Measurements from ENCODE around the gene HUNK. TPM values are rescaled to one million over a fixed set of nuclear protein-coding genes. Genes with fewer than 3 reads are reported as not detected.

Gene HUNK
- total RNA-seq, 1 experiment from 2014 or later, result not detected

DNA sequence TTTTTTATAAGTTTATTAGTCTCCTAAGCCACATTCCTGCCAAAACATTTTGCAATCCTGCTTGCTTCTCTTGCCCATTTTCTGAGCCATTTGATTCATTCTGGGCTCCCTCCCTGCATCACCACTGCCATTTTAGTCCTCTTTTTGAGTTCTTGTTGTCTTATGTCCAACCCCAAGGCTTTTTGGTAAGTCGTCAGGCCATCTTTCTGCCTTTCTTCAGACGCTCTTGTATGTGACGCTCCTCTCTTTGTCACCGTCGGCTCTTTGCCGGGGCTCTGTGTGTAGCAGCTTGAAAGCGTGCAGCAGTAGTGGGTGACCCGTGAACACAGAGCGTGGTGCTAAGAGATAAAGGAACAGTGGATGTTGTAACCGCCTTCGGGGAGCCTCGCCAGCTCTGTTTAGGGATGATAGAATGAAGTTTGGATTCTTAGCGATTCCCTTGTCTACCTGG, 14.6 kb downstream of the HUNK start:
- Histone ChIP-seq H3K4me2 (no peak overlapping the region), H3K27ac (no peak overlapping the region), H3F3A (ENCODE audit: insufficient read depth, low read depth) (no peaks in the 10 kb centered on the region), H3K9me2 (ENCODE audit: insufficient read depth) (no peaks in the 10 kb centered on the region), H3K4me3 (no peak overlapping the region), H3K4me1 (replicated peaks; ENCODE audit: insufficient read depth) (no peaks in the 10 kb centered on the region), H3K79me2 (ENCODE audit: low read depth) (no peaks in the 10 kb centered on the region), H3K9me3 (ENCODE audit: insufficient read depth, low read depth) (no peaks in the 10 kb centered on the region), H3K27me3 (ENCODE audit: insufficient read depth, low read depth) (peaks cover 41% of the 10 kb centered on the region), H3K36me3 (ENCODE audit: low read depth) (no peaks in the 10 kb centered on the region), H2AFZ (no peak overlapping the region), H4K20me1 (ENCODE audit: insufficient read depth) (no peaks in the 10 kb centered on the region)
- CTCF ChIA-PET, result no interaction called here
- TF ChIP-seq, protein P1, sequence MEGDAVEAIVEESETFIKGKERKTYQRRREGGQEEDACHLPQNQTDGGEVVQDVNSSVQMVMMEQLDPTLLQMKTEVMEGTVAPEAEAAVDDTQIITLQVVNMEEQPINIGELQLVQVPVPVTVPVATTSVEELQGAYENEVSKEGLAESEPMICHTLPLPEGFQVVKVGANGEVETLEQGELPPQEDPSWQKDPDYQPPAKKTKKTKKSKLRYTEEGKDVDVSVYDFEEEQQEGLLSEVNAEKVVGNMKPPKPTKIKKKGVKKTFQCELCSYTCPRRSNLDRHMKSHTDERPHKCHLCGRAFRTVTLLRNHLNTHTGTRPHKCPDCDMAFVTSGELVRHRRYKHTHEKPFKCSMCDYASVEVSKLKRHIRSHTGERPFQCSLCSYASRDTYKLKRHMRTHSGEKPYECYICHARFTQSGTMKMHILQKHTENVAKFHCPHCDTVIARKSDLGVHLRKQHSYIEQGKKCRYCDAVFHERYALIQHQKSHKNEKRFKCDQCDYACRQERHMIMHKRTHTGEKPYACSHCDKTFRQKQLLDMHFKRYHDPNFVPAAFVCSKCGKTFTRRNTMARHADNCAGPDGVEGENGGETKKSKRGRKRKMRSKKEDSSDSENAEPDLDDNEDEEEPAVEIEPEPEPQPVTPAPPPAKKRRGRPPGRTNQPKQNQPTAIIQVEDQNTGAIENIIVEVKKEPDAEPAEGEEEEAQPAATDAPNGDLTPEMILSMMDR (conservative IDR thresholded peaks at IDR 0.05), result no peak
- TF ChIP-seq EZH2 (IDR thresholded peaks at IDR 0.05; ENCODE audit: low read depth), result no peak
- DNase-seq, result no peak
- BruUV-seq (replicated peaks), result no TSS peak
- intact Hi-C loops (cut with micrococcal nuclease; ENCODE audit: unreplicated experiment), result no loop called here
- POLR2A ChIA-PET (ENCODE audit: unreplicated experiment), result no interaction called here

DNA sequence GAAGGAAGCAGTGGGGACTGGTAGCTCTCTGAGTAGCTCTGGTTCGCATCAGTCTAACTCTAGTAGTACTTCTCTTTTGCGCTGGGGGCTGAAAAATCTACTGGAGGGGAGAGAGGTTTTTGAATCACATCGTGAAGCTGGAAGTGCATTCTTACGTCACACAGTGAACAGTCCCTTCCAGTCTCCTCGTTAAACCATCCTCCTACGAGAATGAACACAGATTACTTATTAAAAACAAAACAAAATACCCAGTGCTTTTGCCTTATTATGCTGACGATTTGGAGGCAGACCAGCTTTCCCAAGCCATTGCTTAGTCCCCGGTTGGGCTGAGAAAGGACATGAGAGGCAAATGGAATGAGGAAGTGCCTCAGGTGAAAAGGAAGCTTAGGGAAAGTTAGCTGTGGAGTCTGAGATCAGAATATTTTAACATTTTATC, 16.1 kb downstream of the HUNK start:
- intact Hi-C loops (cut with micrococcal nuclease; ENCODE audit: unreplicated experiment), result no loop called here
- no peaks in the 10 kb centered on the region for H4K20me1 ChIP-seq (ENCODE audit: insufficient read depth)
- no peak overlapping the region for H3K4me3 ChIP-seq
- H2AFZ ChIP-seq, result no peak overlapping the region
- BruUV-seq (replicated peaks), result no TSS peak
- no peaks in the 10 kb centered on the region for H3K9me3 ChIP-seq (ENCODE audit: insufficient read depth, low read depth)
- H3F3A ChIP-seq (ENCODE audit: insufficient read depth, low read depth), result no peaks in the 10 kb centered on the region
- H3K27ac ChIP-seq, result no peak overlapping the region
- no peaks in the 10 kb centered on the region for H3K9me2 ChIP-seq (ENCODE audit: insufficient read depth)
- H3K4me1 ChIP-seq (replicated peaks; ENCODE audit: insufficient read depth), result no peaks in the 10 kb centered on the region
- peaks cover 54% of the 10 kb centered on the region for H3K27me3 ChIP-seq (ENCODE audit: insufficient read depth, low read depth)
- TF ChIP-seq EZH2 (IDR thresholded peaks at IDR 0.05; ENCODE audit: low read depth), result no peak
- TF ChIP-seq, protein P1 (conservative IDR thresholded peaks at IDR 0.05), result no peak
- H3K4me2 ChIP-seq, result no peak overlapping the region
- POLR2A ChIA-PET (ENCODE audit: unreplicated experiment), result interaction anchor here (0.6 kb wide), 1 partner anchor 504 kb away, joined by 3 read pairs; no protein-coding TSS in a partner anchor
- peak in 1 of 2 experiments; percentile 37 for DNase-seq
- CTCF ChIA-PET, result no interaction called here
- no peaks in the 10 kb centered on the region for H3K79me2 ChIP-seq (ENCODE audit: low read depth)
- no peaks in the 10 kb centered on the region for H3K36me3 ChIP-seq (ENCODE audit: low read depth)

DNA sequence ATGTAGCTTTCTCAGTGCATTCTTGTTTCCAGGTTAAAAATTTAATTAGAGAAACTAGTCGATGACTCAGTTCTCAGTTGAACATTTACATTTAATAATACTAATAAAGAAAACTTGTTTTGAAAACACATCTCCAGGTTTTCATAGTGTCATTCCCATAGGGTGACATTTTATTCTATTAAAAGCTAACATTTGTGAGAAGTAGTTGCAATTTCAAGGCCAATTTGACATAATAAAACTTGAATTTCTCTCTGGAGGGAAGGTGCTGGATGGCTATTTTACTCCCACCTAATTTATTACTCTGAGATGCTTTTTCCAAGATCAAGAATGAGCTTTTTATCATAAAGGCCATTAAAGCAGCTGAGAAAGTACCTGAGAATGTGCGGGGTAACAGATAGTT, 16.6 kb downstream of the HUNK start:
- ChIA-PET CTCF (no interaction called here), POLR2A (ENCODE audit: unreplicated experiment) (interaction anchor here (0.6 kb wide), 1 partner anchor 503 kb away, joined by 3 read pairs; no protein-coding TSS in a partner anchor)
- no peak overlapping the region for H3K4me3 ChIP-seq
- H3K27ac ChIP-seq, result no peak overlapping the region
- intact Hi-C loops (cut with micrococcal nuclease; ENCODE audit: unreplicated experiment), result no loop called here
- no peak overlapping the region for H2AFZ ChIP-seq
- no peaks in the 10 kb centered on the region for H4K20me1 ChIP-seq (ENCODE audit: insufficient read depth)
- no peak for TF ChIP-seq EZH2 (IDR thresholded peaks at IDR 0.05; ENCODE audit: low read depth)
- TF ChIP-seq, protein P1 (conservative IDR thresholded peaks at IDR 0.05), result no peak
- no peaks in the 10 kb centered on the region for H3F3A ChIP-seq (ENCODE audit: insufficient read depth, low read depth)
- no peak for DNase-seq
- BruUV-seq (replicated peaks), result no TSS peak
- H3K9me3 ChIP-seq (ENCODE audit: insufficient read depth, low read depth), result no peaks in the 10 kb centered on the region; the same call in 1 of the 2 replicates
- H3K4me2 ChIP-seq, result no peak overlapping the region
- H3K9me2 ChIP-seq (ENCODE audit: insufficient read depth), result no peaks in the 10 kb centered on the region
- H3K79me2 ChIP-seq (ENCODE audit: low read depth), result no peaks in the 10 kb centered on the region
- no peaks in the 10 kb centered on the region for H3K4me1 ChIP-seq (replicated peaks; ENCODE audit: insufficient read depth)
- peaks cover 55% of the 10 kb centered on the region for H3K27me3 ChIP-seq (ENCODE audit: insufficient read depth, low read depth)
- no peaks in the 10 kb centered on the region for H3K36me3 ChIP-seq (ENCODE audit: low read depth)

Measured in PC-9 (cell line).